ENCODE data around the gene VEGFD. TPM values are rescaled to one million over a fixed set of nuclear protein-coding genes. Genes with fewer than 3 reads are reported as not detected.
"Not testable (repeated sequence)": the region's sequence is repeated elsewhere in the genome, so short reads cannot be mapped to it uniquely, and the experiment has no call there.

VEGFD gene
- total RNA-seq, 1 donor, result not detected

- DNase-seq (ENCODE audit: low read depth), result no peak
- no peak for TF ChIP-seq CTCF (IDR thresholded peaks at IDR 0.05; ENCODE audit: insufficient read depth, low read depth, low read length)
- H3K4me3 ChIP-seq (ENCODE audit: low read depth, low read length), result no peak overlapping the region
Observed at GRCh38 chrX:15321447-15321846, 62.8 kb downstream of the VEGFD start.

- TF ChIP-seq CTCF (IDR thresholded peaks at IDR 0.05; ENCODE audit: insufficient read depth, low read depth, low read length), result no peak
- H3K4me3 ChIP-seq (ENCODE audit: low read depth, low read length), result no peak overlapping the region
- no peak for DNase-seq (ENCODE audit: low read depth)
Observed at GRCh38 chrX:15320297-15320696, 63.9 kb downstream of the VEGFD start.

- TF ChIP-seq CTCF (IDR thresholded peaks at IDR 0.05; ENCODE audit: insufficient read depth, low read depth, low read length), result no peak
- no peak for DNase-seq (ENCODE audit: low read depth)
- H3K4me3 ChIP-seq (ENCODE audit: low read depth, low read length), result no peak overlapping the region
Observed at GRCh38 chrX:15319075-15319474, 65.1 kb downstream of the VEGFD start.

GRCh38 chrX:15315509-15315908 is 68.7 kb downstream of the VEGFD start, which contains the start of gene ASB11:
Gene ASB11, minus strand, starts transcription at chrX:15315640. Its CDS starts 35 bp downstream, at chrX:15315605.
- no peak for TF ChIP-seq CTCF (IDR thresholded peaks at IDR 0.05; ENCODE audit: insufficient read depth, low read depth, low read length)
- no peak within 1 kb of the TSS for H3K4me3 ChIP-seq (ENCODE audit: low read depth, low read length)
- DNase-seq (ENCODE audit: low read depth), result no peak

- no peak for TF ChIP-seq CTCF (IDR thresholded peaks at IDR 0.05; ENCODE audit: insufficient read depth, low read depth, low read length)
- H3K4me3 ChIP-seq (ENCODE audit: low read depth, low read length), result no peak overlapping the region
- no peak for DNase-seq (ENCODE audit: low read depth)
Observed at GRCh38 chrX:15314472-15314871, 69.7 kb downstream of the VEGFD start.

- no peak overlapping the region for H3K4me3 ChIP-seq (ENCODE audit: low read depth, low read length)
- DNase-seq (ENCODE audit: low read depth), result no peak
- TF ChIP-seq CTCF (IDR thresholded peaks at IDR 0.05; ENCODE audit: insufficient read depth, low read depth, low read length), result no peak
Observed at GRCh38 chrX:15311119-15311518, 73.1 kb downstream of the VEGFD start.

- DNase-seq (ENCODE audit: low read depth), result peak; percentile 37
- TF ChIP-seq CTCF (IDR thresholded peaks at IDR 0.05; ENCODE audit: insufficient read depth, low read depth, low read length), result no peak
Observed at GRCh38 chrX:15310117-15310516, 74.1 kb downstream of the VEGFD start.

GRCh38 chrX:15305899-15306298 is 78.3 kb downstream of the VEGFD start:
- not testable (repeated sequence) for H3K4me3 ChIP-seq (ENCODE audit: low read depth, low read length); DNase-seq (ENCODE audit: low read depth)

More at GRCh38 chrX:15310117-15310516, 74.1 kb downstream of the VEGFD start:
- H3K4me3 ChIP-seq (ENCODE audit: low read depth, low read length), result no peak overlapping the region
